H9 (cell line): ENCODE measurements around the gene PCNX3. TPM values are rescaled to one million over a fixed set of nuclear protein-coding genes. Genes with fewer than 3 reads are reported as not detected.
"Not testable (repeated sequence)": the region's sequence is repeated elsewhere in the genome, so short reads cannot be mapped to it uniquely, and the experiment has no call there.

Source experiments
- DNase-seq: peaks from one replicate; pipeline ENCODE4 v3.0.0-alpha.2; 2017
- H2AFZ ChIP-seq: one replicate; pipeline ENCODE4 v1.6.1; 2013; ENCODE audit warnings: mild to moderate bottlenecking, low read length, control low read depth, moderate library complexity
- H2AK5ac ChIP-seq: 2 replicates; pipeline ENCODE4 v1.6.1; 2013; ENCODE audit warnings: low read length, control low read depth, mixed read lengths; ENCODE audit not compliant: insufficient read length
- H2BK120ac ChIP-seq: one replicate; pipeline ENCODE4 v1.6.1; 2013; ENCODE audit warnings: low read depth, mild to moderate bottlenecking, low read length, control low read depth, inconsistent platforms; ENCODE audit not compliant: poor library complexity, severe bottlenecking
- H2BK12ac ChIP-seq: 2 replicates; pipeline ENCODE4 v1.6.1; 2013; ENCODE audit warnings: low read length, control low read depth, mixed read lengths, low read depth; ENCODE audit not compliant: insufficient read length
- H2BK15ac ChIP-seq: 2 replicates; pipeline ENCODE4 v1.6.1; 2013; ENCODE audit warnings: low read depth, low read length, control low read depth
- H2BK20ac ChIP-seq: one replicate; pipeline ENCODE4 v1.6.1; 2013; ENCODE audit warnings: low read depth, mild to moderate bottlenecking, low read length, control low read depth, inconsistent platforms; ENCODE audit not compliant: poor library complexity, severe bottlenecking
- H2BK5ac ChIP-seq: 2 replicates; pipeline ENCODE4 v1.6.1; 2013; ENCODE audit warnings: low read length, control low read depth, mixed read lengths; ENCODE audit not compliant: insufficient read length
- H3K14ac ChIP-seq: 2 replicates; pipeline ENCODE4 v1.6.1; 2013; ENCODE audit warnings: low read length, control low read depth; ENCODE audit not compliant: insufficient read depth
- H3K18ac ChIP-seq: 2 replicates; pipeline ENCODE4 v1.6.1; 2013; ENCODE audit warnings: low read depth, mild to moderate bottlenecking, mixed read lengths, low read length, control low read depth; ENCODE audit not compliant: insufficient read length
- H3K23ac ChIP-seq: 2 replicates; pipeline ENCODE4 v1.6.1; 2013; ENCODE audit warnings: low read length, control low read depth, mixed read lengths, low read depth; ENCODE audit not compliant: insufficient read length
- H3K23me2 ChIP-seq: 2 replicates; pipeline ENCODE4 v1.6.1; 2013; ENCODE audit warnings: low read depth, mild to moderate bottlenecking, mixed read lengths, low read length, control low read depth; ENCODE audit not compliant: insufficient read length, poor library complexity, severe bottlenecking
- H3K27ac ChIP-seq: 2 replicates; pipeline ENCODE4 v1.5.1; 2013; ENCODE audit warnings: low read length, control low read depth, mixed read lengths, low read depth; ENCODE audit not compliant: insufficient read length
- H3K27me3 ChIP-seq: 2 replicates; pipeline ENCODE4 v1.6.1; 2013; ENCODE audit warnings: low read length, control low read depth, inconsistent platforms; ENCODE audit not compliant: insufficient read depth
- H3K4ac ChIP-seq: 2 replicates; pipeline ENCODE4 v1.6.1; 2013; ENCODE audit warnings: low read depth, mild to moderate bottlenecking, control low read depth, inconsistent platforms, low read length, moderate library complexity
- H3K4me1 ChIP-seq: 2 replicates; pipeline ENCODE4 v1.6.1; 2013; ENCODE audit warnings: low read length, control low read depth, inconsistent platforms; ENCODE audit not compliant: insufficient read depth
- H3K4me2 ChIP-seq: 2 replicates; pipeline ENCODE4 v1.6.1; 2013; ENCODE audit warnings: low read length, control low read depth, mixed read lengths; ENCODE audit not compliant: insufficient read length, insufficient read depth
- H3K56ac ChIP-seq: 2 replicates; pipeline ENCODE4 v1.6.1; 2013; ENCODE audit warnings: low read depth, mild to moderate bottlenecking, mixed read lengths, low read length, control low read depth; ENCODE audit not compliant: insufficient read length
- H3K79me1 ChIP-seq: 2 replicates; pipeline ENCODE4 v1.6.1; 2013; ENCODE audit warnings: low read depth, mild to moderate bottlenecking, moderate library complexity, low read length, control low read depth, inconsistent platforms; ENCODE audit not compliant: insufficient read depth, poor library complexity, severe bottlenecking
- H3K79me2 ChIP-seq: 2 replicates; pipeline ENCODE4 v1.6.1; 2013; ENCODE audit warnings: low read length, control low read depth, inconsistent platforms; ENCODE audit not compliant: insufficient read depth
- H3K9ac ChIP-seq: 2 replicates; pipeline ENCODE4 v1.6.1; 2013; ENCODE audit warnings: low read length, control low read depth, mixed read lengths; ENCODE audit not compliant: insufficient read length; ENCODE audit errors: extremely low read depth
- H3K9me3 ChIP-seq: one replicate; pipeline ENCODE4 v1.6.1; 2013; ENCODE audit warnings: low read depth, low read length, inconsistent platforms; ENCODE audit not compliant: control insufficient read depth
- H3T11ph ChIP-seq: one replicate; pipeline ENCODE4 v1.6.1; 2013; ENCODE audit warnings: mild to moderate bottlenecking, low read length, control low read depth, inconsistent platforms
- H4K20me1 ChIP-seq: one replicate; pipeline ENCODE4 v1.6.1; 2013; ENCODE audit not compliant: control insufficient read depth, insufficient read length, insufficient read depth
- H4K5ac ChIP-seq: 2 replicates; pipeline ENCODE4 v1.6.1; 2013; ENCODE audit warnings: low read depth, mild to moderate bottlenecking, mixed read lengths, low read length, control low read depth; ENCODE audit not compliant: insufficient read length
- H4K8ac ChIP-seq: replicated peaks from 2 replicates; pipeline ENCODE4 v1.6.1; 2013; ENCODE audit warnings: low read length, control low read depth, mixed read lengths, low read depth; ENCODE audit not compliant: insufficient read length
- H4K91ac ChIP-seq: 2 replicates; pipeline ENCODE4 v1.6.1; 2013; ENCODE audit warnings: low read depth, mild to moderate bottlenecking, moderate library complexity, mixed read lengths, low read length, control low read depth; ENCODE audit not compliant: insufficient read length
- H3K27ac Mint-ChIP-seq, 3 experiments: 2 replicates in 2 of 3; 3 replicates in 1 of 3; pipeline ENCODE4 v1.8.0; 2020 to 2021; ENCODE audit warnings: mixed read lengths in 3 of 3, mild to moderate bottlenecking in 1 of 3, moderate library complexity in 1 of 3
- H3K27me3 Mint-ChIP-seq: 2 replicates; pipeline ENCODE4 v1.8.0; 2021; ENCODE audit warnings: low read depth, mild to moderate bottlenecking, moderate library complexity, mixed read lengths
- H3K36me3 Mint-ChIP-seq, 3 experiments: 2 replicates in 2 of 3; 3 replicates in 1 of 3; pipeline ENCODE4 v1.8.0; 2020 to 2021; ENCODE audit warnings: low read depth in 3 of 3, mixed read lengths in 3 of 3; ENCODE audit not compliant: insufficient read depth in 1 of 3
- H3K4me1 Mint-ChIP-seq, 2 experiments: 2 replicates each; pipeline ENCODE4 v1.8.0; 2020; ENCODE audit warnings: mixed read lengths in 2 of 2
- H3K4me3 Mint-ChIP-seq, 2 experiments: 2 replicates in 1 of 2; 3 replicates in 1 of 2; pipeline ENCODE4 v1.8.0; 2020 to 2021; ENCODE audit warnings: mild to moderate bottlenecking in 2 of 2, mixed read lengths in 2 of 2, moderate library complexity in 1 of 2
- H3K9me3 Mint-ChIP-seq, 2 experiments: 2 replicates in 1 of 2; 3 replicates in 1 of 2; pipeline ENCODE4 v1.8.0; 2020; ENCODE audit warnings: mild to moderate bottlenecking in 2 of 2, mixed read lengths in 2 of 2, moderate library complexity in 1 of 2
- WGBS: extraction: QIAGEN DNeasy Blood & Tissue Kit; methylation state at CpG from one replicate; pipeline ENCODE4 v1.1.7; 2013; ENCODE audit warnings: missing lambda C conversion rate, low lambda C conversion rate, mixed read lengths; ENCODE audit not compliant: insufficient read length; ENCODE audit errors: extremely low coverage; 5-methylcytosine and 5-hydroxymethylcytosine counted together
- total RNA-seq: library from RNA; stranded (reverse); gene quantifications from 2 replicates; pipeline ENCODE4 v1.2.1, GENCODE V29; 2021
- TF ChIP-seq, protein P1 (sequence below): fragments of 200-600 bp; sonication (generic); conservative IDR thresholded peaks from 3 replicates; pipeline ENCODE4 v1.8.0; 2021; ENCODE audit warnings: antibody characterized with exemption, mild to moderate bottlenecking

Gene PCNX3
- total RNA-seq, 1 experiment from 2014 or later, result 50.5 TPM

GRCh38 chr11:65637794-65638419 is 22.3 kb downstream of the PCNX3 start, which contains the start of gene SIPA1:
TSS of gene SIPA1 (plus strand) at chr11:65638101. CDS start at chr11:65640922, 2,821 bp downstream.
- no peak within 1 kb of the TSS for H2AK5ac ChIP-seq
- peak within 1 kb of the TSS; percentile 11 for H3K9ac ChIP-seq
- H2BK15ac ChIP-seq, result no peak within 1 kb of the TSS
- no CpG with 5 or more reads among the region's 46 CpGs for WGBS
- H2BK120ac ChIP-seq, result no peak within 1 kb of the TSS
- H3K18ac ChIP-seq, result no peak within 1 kb of the TSS
- TF ChIP-seq, protein P1, sequence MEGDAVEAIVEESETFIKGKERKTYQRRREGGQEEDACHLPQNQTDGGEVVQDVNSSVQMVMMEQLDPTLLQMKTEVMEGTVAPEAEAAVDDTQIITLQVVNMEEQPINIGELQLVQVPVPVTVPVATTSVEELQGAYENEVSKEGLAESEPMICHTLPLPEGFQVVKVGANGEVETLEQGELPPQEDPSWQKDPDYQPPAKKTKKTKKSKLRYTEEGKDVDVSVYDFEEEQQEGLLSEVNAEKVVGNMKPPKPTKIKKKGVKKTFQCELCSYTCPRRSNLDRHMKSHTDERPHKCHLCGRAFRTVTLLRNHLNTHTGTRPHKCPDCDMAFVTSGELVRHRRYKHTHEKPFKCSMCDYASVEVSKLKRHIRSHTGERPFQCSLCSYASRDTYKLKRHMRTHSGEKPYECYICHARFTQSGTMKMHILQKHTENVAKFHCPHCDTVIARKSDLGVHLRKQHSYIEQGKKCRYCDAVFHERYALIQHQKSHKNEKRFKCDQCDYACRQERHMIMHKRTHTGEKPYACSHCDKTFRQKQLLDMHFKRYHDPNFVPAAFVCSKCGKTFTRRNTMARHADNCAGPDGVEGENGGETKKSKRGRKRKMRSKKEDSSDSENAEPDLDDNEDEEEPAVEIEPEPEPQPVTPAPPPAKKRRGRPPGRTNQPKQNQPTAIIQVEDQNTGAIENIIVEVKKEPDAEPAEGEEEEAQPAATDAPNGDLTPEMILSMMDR, result peak; percentile 58
- H2BK20ac ChIP-seq, result no peak within 1 kb of the TSS
- H3K9me3 Mint-ChIP-seq, result no peaks in the 10 kb centered on the region
- DNase-seq, result peak; percentile 96
- H3K4ac ChIP-seq, result no peak within 1 kb of the TSS
- H3K9me3 ChIP-seq, result no peaks in the 10 kb centered on the region
- no peak within 1 kb of the TSS for H4K91ac ChIP-seq
- H3K79me2 ChIP-seq, result no peaks in the 10 kb centered on the region
- no peaks in the 10 kb centered on the region for H3K27me3 Mint-ChIP-seq
- H3K27ac ChIP-seq, result no peak within 1 kb of the TSS
- H3K23ac ChIP-seq, result no peak within 1 kb of the TSS
- H3K79me1 ChIP-seq, result no peaks in the 10 kb centered on the region
- peaks cover 22 to 24% of the 10 kb centered on the region in 2 experiments for H3K4me1 Mint-ChIP-seq
- no peak within 1 kb of the TSS for H3K56ac ChIP-seq
- H4K20me1 ChIP-seq, result no peaks in the 10 kb centered on the region
- no peaks in the 10 kb centered on the region; the same call in 1 of the 2 replicates for H3K4me1 ChIP-seq
- H3T11ph ChIP-seq, result no peak within 1 kb of the TSS
- H3K4me3 Mint-ChIP-seq, result peak within 1 kb of the TSS; percentile 72 to 86
- H3K14ac ChIP-seq, result no peak within 1 kb of the TSS; the same call in 1 of the 2 replicates
- peaks cover 13% of the 10 kb centered on the region for H3K23me2 ChIP-seq
- peaks cover 16 to 23% (median 19%) of the 10 kb centered on the region in 3 experiments; a peak in 6 of 7 replicates for H3K36me3 Mint-ChIP-seq
- no peak within 1 kb of the TSS for H2BK12ac ChIP-seq
- H4K8ac ChIP-seq, result no peak within 1 kb of the TSS
- H3K27ac Mint-ChIP-seq, result peak within 1 kb of the TSS; percentile 67 to 95 (median 91); a peak in 6 of 7 replicates
- peak within 1 kb of the TSS; percentile 64 for H3K4me2 ChIP-seq
- H2BK5ac ChIP-seq, result no peak within 1 kb of the TSS
- H4K5ac ChIP-seq, result no peak within 1 kb of the TSS
- H3K27me3 ChIP-seq, result no peaks in the 10 kb centered on the region
- no peak within 1 kb of the TSS for H2AFZ ChIP-seq

GRCh38 chr11:65639228-65639597 is 23.6 kb downstream of the PCNX3 start:
- not testable (repeated sequence) for H3K27ac ChIP-seq, H3K79me2 ChIP-seq, H3T11ph ChIP-seq, H3K56ac ChIP-seq, H2BK20ac ChIP-seq, H2BK12ac ChIP-seq, H3K23ac ChIP-seq, H3K9me3 Mint-ChIP-seq, H3K27me3 ChIP-seq, H3K27me3 Mint-ChIP-seq, H2AK5ac ChIP-seq, H2BK5ac ChIP-seq, H3K27ac Mint-ChIP-seq, H2AFZ ChIP-seq, H4K8ac ChIP-seq, H3K9ac ChIP-seq, H3K4me1 ChIP-seq, H4K5ac ChIP-seq, H3K18ac ChIP-seq, H3K9me3 ChIP-seq, H4K91ac ChIP-seq, H2BK15ac ChIP-seq, H4K20me1 ChIP-seq, DNase-seq, H3K4ac ChIP-seq, H2BK120ac ChIP-seq, H3K14ac ChIP-seq, H3K79me1 ChIP-seq, H3K4me2 ChIP-seq
- peaks cover 13% of the 10 kb centered on the region for H3K23me2 ChIP-seq
- Mint-ChIP-seq H3K4me3 (peak overlapping the region; percentile 72 to 86; a peak in 4 of 5 replicates), H3K36me3 (peaks cover 13 to 18% (median 18%) of the 10 kb centered on the region in 3 experiments; a peak in 6 of 7 replicates), H3K4me1 (peaks cover 32 to 36% of the 10 kb centered on the region in 2 experiments)
- WGBS, result no CpG with 5 or more reads among the region's 9 CpGs
